Left ventricle myocardium inferior (tissue), 1 donor: Measurements from ENCODE around the gene KLHL11. TPM values are rescaled to one million over a fixed set of nuclear protein-coding genes. Genes with fewer than 3 reads are reported as not detected.
"Not testable (repeated sequence)": the region's sequence is repeated elsewhere in the genome, so short reads cannot be mapped to it uniquely, and the experiment has no call there.

Source experiments
- DNase-seq: peaks from one replicate; pipeline ENCODE4 v3.0.0-alpha.2; 2020
- H3K27ac ChIP-seq: fragments of 200-600 bp; replicated peaks from 2 replicates; pipeline ENCODE4 v1.8.0; 2021
- H3K27me3 ChIP-seq: fragments of 200-600 bp; 2 replicates; pipeline ENCODE4 v1.8.0; 2021; ENCODE audit warnings: low read depth
- H3K36me3 ChIP-seq: fragments of 200-600 bp; 2 replicates; pipeline ENCODE4 v1.8.0; 2021
- H3K4me1 ChIP-seq: fragments of 200-600 bp; 2 replicates; pipeline ENCODE4 v1.8.0; 2021
- H3K4me3 ChIP-seq: fragments of 200-600 bp; 2 replicates; pipeline ENCODE4 v1.8.0; 2021; ENCODE audit warnings: mild to moderate bottlenecking, moderate library complexity
- H3K9me3 ChIP-seq: fragments of 200-600 bp; replicated peaks from 2 replicates; pipeline ENCODE4 v1.8.0; 2021
- intact Hi-C: fragments of 100-400 bp; cut with micrococcal nuclease; formaldehyde crosslinking; loops from one replicate; pipeline ENCODE4 v1.11.0; 2022
- total RNA-seq: library from RNA; stranded (reverse); fragmentation: NEBNext Ultra II Directional; extraction: Animal tissue kit (Norgen Biotek cat#: 25700); gene quantifications from one replicate; pipeline ENCODE4 v1.2.1, GENCODE V29; 2021
- TF ChIP-seq, protein P1 (sequence below): fragments of 200-600 bp; IDR thresholded peaks from 2 replicates; pipeline ENCODE4 v1.8.0; 2021; ENCODE audit warnings: antibody characterized with exemption, mild to moderate bottlenecking, borderline replicate concordance
- donor health status: DM: no; HTN: yes; CAD: no; lungs with severe emphysema.

KLHL11 gene
- total RNA-seq, 1 donor from 2014 or later, result 3.5 TPM

DNA sequence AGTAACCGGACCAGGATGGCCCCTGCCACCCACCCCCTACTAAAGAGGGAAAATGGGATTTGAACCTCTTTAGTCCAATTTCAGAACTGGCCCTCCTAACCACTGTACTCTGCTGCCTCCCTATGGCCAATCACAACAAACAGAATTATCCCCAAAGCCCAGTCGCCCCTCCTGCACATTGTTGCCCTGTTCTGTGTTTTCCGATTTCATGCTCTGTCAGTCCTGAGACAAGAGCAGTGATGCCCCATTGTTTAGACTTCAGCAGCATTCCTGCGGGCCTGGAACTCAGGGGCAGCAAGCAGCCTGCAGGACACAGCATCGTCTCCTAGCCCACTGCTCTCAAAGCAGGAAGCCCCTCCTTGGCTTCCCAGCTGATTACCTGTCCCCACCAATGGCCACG lies 20.5 kb upstream of the KLHL11 start:
- H3K4me1 ChIP-seq, result no peaks in the 10 kb centered on the region
- H3K27ac ChIP-seq, result no peak overlapping the region
- H3K9me3 ChIP-seq, result no peaks in the 10 kb centered on the region
- peaks cover 93% of the 10 kb centered on the region for H3K36me3 ChIP-seq
- intact Hi-C loops, result no loop called here
- no peak overlapping the region for H3K4me3 ChIP-seq
- TF ChIP-seq, protein P1, sequence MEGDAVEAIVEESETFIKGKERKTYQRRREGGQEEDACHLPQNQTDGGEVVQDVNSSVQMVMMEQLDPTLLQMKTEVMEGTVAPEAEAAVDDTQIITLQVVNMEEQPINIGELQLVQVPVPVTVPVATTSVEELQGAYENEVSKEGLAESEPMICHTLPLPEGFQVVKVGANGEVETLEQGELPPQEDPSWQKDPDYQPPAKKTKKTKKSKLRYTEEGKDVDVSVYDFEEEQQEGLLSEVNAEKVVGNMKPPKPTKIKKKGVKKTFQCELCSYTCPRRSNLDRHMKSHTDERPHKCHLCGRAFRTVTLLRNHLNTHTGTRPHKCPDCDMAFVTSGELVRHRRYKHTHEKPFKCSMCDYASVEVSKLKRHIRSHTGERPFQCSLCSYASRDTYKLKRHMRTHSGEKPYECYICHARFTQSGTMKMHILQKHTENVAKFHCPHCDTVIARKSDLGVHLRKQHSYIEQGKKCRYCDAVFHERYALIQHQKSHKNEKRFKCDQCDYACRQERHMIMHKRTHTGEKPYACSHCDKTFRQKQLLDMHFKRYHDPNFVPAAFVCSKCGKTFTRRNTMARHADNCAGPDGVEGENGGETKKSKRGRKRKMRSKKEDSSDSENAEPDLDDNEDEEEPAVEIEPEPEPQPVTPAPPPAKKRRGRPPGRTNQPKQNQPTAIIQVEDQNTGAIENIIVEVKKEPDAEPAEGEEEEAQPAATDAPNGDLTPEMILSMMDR, result peak; percentile 37
- DNase-seq, result no peak
- H3K27me3 ChIP-seq, result no peaks in the 10 kb centered on the region

DNA sequence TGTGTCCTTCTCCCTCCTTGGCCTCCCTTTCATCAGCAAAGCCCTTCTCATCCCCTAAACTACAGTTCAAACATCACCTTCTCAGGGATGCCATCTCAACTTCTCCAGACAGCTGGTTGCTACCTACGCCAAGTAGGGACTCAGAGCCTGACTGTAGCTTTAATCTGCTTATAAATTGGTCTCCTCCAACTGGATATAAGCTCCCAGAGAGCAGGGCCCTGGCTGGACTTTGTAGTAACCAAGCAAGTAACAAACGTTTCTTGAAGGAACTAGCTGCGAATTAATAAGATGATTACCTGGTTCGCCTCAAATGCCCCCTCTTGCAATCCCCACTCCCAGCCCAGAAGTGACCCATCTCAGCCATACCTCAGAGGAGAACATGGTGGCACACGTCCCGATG lies 17.5 kb upstream of the KLHL11 start:
- H3K4me3 ChIP-seq, result no peak overlapping the region
- H3K4me1 ChIP-seq, result no peaks in the 10 kb centered on the region
- TF ChIP-seq, protein P1, result no peak
- H3K27me3 ChIP-seq, result no peaks in the 10 kb centered on the region
- intact Hi-C loops, result no loop called here
- no peak for DNase-seq
- peaks cover 90% of the 10 kb centered on the region for H3K36me3 ChIP-seq
- no peaks in the 10 kb centered on the region for H3K9me3 ChIP-seq
- no peak overlapping the region for H3K27ac ChIP-seq

DNA sequence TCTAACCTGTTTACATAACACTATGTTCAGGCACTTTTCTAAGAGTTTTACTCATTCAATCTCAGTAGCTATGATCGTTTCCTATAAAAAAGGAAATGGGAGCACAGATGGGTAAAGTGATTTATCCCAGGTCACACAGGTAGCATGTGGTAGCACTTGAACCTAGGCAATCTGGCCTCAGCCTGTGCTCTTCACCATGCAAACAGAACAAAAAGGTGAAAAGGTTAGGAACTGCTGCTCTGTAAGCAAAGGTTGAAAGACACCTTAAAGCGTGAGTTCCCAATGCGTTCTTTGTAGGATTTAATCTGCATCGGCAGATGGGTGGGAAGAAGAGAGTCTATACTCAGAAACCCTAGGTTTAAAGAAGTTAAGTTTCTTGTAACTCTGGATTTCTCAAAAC lies 14.9 kb upstream of the KLHL11 start:
- no peak for DNase-seq
- intact Hi-C loops, result no loop called here
- TF ChIP-seq, protein P1, result no peak
- no peak overlapping the region for H3K27ac ChIP-seq
- no peak overlapping the region for H3K4me3 ChIP-seq
- H3K27me3 ChIP-seq, result no peaks in the 10 kb centered on the region
- peaks cover 77% of the 10 kb centered on the region for H3K36me3 ChIP-seq
- H3K9me3 ChIP-seq, result no peaks in the 10 kb centered on the region
- H3K4me1 ChIP-seq, result no peaks in the 10 kb centered on the region

DNA sequence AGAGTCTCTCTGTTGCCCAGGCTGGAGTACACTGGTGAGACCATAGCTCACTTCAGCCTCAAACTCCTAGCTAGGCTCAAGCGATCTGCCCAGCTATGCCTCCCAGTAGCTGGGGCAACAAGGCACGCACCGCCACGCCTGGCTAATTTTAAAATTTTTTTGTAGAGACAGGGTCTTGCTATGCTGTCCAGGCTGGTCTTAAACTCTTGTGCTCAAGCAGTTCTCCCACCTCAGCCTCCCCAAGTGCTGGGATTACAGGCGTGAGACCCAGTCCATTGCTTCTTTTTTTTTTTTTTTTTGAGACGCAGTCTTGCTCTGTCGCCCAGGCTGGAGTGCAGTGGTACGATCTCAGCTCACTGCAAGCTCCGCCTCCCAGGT lies 9.1 kb upstream of the KLHL11 start:
- H3K27me3 ChIP-seq, H3K4me1 ChIP-seq, H3K27ac ChIP-seq, H3K4me3 ChIP-seq, H3K9me3 ChIP-seq, DNase-seq, intact Hi-C loops: not testable (repeated sequence)
- H3K36me3 ChIP-seq, result peaks cover 76% of the 10 kb centered on the region

DNA sequence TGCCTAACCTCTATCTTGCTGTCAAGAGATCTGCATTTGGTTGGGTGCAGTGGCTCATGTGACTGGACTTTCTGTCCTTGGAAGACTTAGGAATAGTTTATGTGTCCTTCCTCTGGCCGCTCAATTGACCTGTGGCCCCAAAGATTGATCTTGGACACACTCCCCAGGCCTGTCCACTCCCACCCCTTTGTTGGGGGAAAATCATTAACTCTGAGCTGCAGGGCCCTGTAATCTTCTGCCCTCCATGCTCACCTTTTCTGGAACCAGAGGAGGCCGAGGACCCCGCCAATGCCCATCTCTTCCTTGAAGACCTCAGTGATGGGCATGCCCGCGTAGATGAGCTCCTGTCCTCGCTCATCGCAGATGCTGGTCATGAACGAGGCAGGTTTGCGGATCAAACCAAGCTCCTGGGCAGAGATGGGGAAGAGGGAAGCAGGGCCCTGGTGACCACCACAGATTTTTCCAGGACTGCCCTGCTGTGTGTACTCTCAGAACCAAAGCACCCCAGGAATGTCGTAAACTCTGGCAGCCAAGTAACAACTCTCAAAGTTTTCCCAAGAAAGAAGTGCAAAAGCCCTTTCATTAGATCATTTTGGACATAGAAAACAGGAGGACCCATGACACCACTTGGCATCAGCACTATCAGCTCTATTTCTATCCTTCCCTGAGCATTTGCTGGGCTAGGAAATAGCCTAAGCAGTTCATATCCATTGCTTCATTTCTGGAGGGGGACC lies 8.5 kb upstream of the KLHL11 start:
- Histone ChIP-seq H3K9me3 (no peaks in the 10 kb centered on the region), H3K4me1 (no peaks in the 10 kb centered on the region), H3K36me3 (peaks cover 76% of the 10 kb centered on the region), H3K27me3 (no peaks in the 10 kb centered on the region), H3K4me3 (no peak overlapping the region), H3K27ac (no peak overlapping the region)
- TF ChIP-seq, protein P1, result no peak
- DNase-seq, result no peak
- intact Hi-C loops, result no loop called here

DNA sequence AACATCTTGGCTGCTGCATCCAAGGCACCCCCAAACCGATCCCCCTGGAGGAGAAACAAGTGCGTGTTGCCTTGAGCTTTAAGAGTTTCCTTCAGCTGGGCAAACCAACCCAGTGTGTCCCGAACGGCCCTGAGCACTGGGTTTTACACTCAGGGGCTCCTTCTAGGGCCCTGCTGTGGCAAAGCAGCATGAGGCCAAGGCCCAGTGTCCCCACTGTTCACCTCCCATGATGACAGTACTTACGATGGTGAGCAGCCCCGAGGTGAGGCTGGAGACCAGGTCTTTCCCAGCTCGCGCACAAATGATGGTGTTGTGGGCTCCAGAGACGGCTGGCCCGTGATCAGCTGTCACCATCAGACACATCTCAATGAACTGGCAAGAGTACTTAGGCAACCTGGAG lies 6.6 kb upstream of the KLHL11 start:
- Histone ChIP-seq H3K4me1 (no peaks in the 10 kb centered on the region), H3K4me3 (no peak overlapping the region), H3K9me3 (no peaks in the 10 kb centered on the region), H3K36me3 (peaks cover 73% of the 10 kb centered on the region), H3K27ac (no peak overlapping the region), H3K27me3 (no peaks in the 10 kb centered on the region)
- TF ChIP-seq, protein P1, result no peak
- DNase-seq, result no peak
- intact Hi-C loops, result no loop called here
